Small intestine (tissue), 7 donors: Measurements from ENCODE around the gene ING5. TPM values are rescaled to one million over a fixed set of nuclear protein-coding genes. Genes with fewer than 3 reads are reported as not detected.
A peak's percentile ranks its signal among the peaks of the same experiment; 100 is the strongest.
"Not testable (repeated sequence)": the region's sequence is repeated elsewhere in the genome, so short reads cannot be mapped to it uniquely, and the experiment has no call there.

ENCODE experiments used
- DNase-seq, 2 donors: peaks; one replicate each; pipeline versions ENCODE4 v3.0.0 to v3.0.0-alpha.2; 2013
- FAIRE-seq: peaks from 2 replicates; lab custom pipeline; 2012; peaks lifted over from hg19 to GRCh38; lab: Jason Lieb, UNC
- H3K27ac ChIP-seq, 3 donors: one replicate each; pipeline ENCODE4 v1.5.1; 2013; ENCODE audit warnings: low read length in 2 of 3, mild to moderate bottlenecking in 2 of 3, control low read depth in 1 of 3, inconsistent platforms in 1 of 3, low read depth in 1 of 3, moderate library complexity in 1 of 3
- H3K27me3 ChIP-seq, 3 donors: one replicate each; pipeline ENCODE4 v1.6.1; 2013; ENCODE audit warnings: low read length in 3 of 3, inconsistent platforms in 1 of 3; ENCODE audit not compliant: control insufficient read depth in 3 of 3, insufficient read depth in 3 of 3
- H3K36me3 ChIP-seq, 3 donors: one replicate each; pipeline ENCODE4 v1.6.1; 2013; ENCODE audit warnings: low read length in 3 of 3, inconsistent platforms in 1 of 3, low read depth in 1 of 3, mild to moderate bottlenecking in 1 of 3, moderate library complexity in 1 of 3; ENCODE audit not compliant: control insufficient read depth in 3 of 3, insufficient read depth in 2 of 3
- H3K4me1 ChIP-seq, 3 donors: one replicate each; pipeline ENCODE4 v1.6.1; 2013; ENCODE audit warnings: low read length in 2 of 3, inconsistent platforms in 1 of 3, low read depth in 1 of 3, mild to moderate bottlenecking in 1 of 3, moderate library complexity in 1 of 3; ENCODE audit not compliant: control insufficient read depth in 3 of 3, insufficient read depth in 2 of 3
- H3K4me3 ChIP-seq, 3 donors: one replicate each; pipeline ENCODE4 v1.5.1; 2013; ENCODE audit warnings: low read length in 3 of 3, control low read depth in 1 of 3, inconsistent platforms in 1 of 3, low read depth in 1 of 3, mild to moderate bottlenecking in 1 of 3, moderate library complexity in 1 of 3
- H3K9me3 ChIP-seq, 2 donors: one replicate each; pipeline ENCODE4 v1.6.1; 2013; ENCODE audit warnings: low read depth in 1 of 2, low read length in 1 of 2; ENCODE audit not compliant: control insufficient read depth in 2 of 2, insufficient read depth in 1 of 2
- WGBS, 3 donors: extraction: QIAGEN DNeasy Blood & Tissue Kit; methylation state at CpG; one replicate each; pipeline ENCODE4 v1.1.7; 2013; 5-methylcytosine and 5-hydroxymethylcytosine counted together
- polyA plus RNA-seq, 4 donors: library from polyadenylated mRNA; stranded (reverse) in 3 of 4; unstranded in 1 of 4; fragments of 200-250 nt in 3 of 4; fragments of 120-200 nt in 1 of 4; gene quantifications; one replicate each; pipeline versions ENCODE4 v1.2.1 to v1.2.3, GENCODE V29; 2013
- donor health status: healthy with polysubstance abuse.
- donor health status: control.
- donor health status: control.
- donor health status: Bipolar disorder and iron deficiency.
- donor health status: healthy.

The ING5 gene
- polyA plus RNA-seq, 4 donors = 20.3 to 44.5 (median 35.4) TPM

DNA sequence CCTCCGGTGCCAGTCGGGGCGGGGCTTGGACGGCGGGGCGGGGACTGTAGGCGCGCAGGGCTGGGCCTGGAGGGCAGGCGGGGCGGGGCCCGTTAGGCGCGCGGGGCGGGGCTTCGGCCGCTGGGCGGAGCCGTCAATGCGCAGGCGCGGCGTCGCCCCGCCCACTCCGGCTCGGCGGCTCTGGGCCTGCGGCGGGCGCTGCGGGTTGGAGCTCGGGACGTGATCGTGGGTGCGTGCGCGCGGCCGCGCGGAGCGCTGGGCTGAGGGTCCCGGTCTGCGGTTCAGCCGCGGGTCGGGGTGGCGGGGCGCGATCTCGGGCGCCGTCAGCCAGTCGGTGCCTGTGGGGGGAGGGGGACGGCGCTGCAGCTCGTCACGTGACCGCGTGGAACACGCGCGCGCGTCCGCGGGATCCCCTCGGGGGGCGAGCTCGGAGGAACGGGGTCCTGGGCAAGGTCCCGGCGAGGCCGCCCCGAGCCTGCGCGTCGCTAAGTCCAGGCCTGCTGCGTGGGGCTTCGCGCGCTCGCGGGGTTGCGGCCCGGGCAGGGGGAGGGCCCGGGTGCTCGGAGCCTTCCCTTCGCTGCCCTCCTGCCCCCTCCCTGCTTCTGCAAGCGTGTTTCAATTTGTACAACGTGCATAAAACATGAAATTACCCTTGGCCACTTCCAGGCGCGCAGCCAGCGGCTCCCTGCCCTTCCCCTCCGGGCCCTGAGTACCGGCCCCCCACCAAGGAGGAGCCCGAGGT is 32.8 kb downstream of the ING5 start, which contains the start of gene D2HGDH:
D2HGDH (plus strand) TSS at position 164 of the 742 bp plus-strand sequence. CDS start 595 bp downstream, outside the sequence.
- no peaks in the 10 kb centered on the region for H3K27me3 ChIP-seq
- peak within 1 kb of the TSS; percentile 72 to 90 (median 84) for H3K27ac ChIP-seq
- DNase-seq (peak; percentile 90 to 94), FAIRE-seq (no peak)
- H3K4me1 ChIP-seq = no peaks in the 10 kb centered on the region
- WGBS, 3 donors = 1% methylated on average over 66 to 98 of the region's 98 CpGs
- H3K9me3 ChIP-seq = no peaks in the 10 kb centered on the region
- peak within 1 kb of the TSS; percentile 67 to 86 (median 82) for H3K4me3 ChIP-seq
- H3K36me3 ChIP-seq = peaks cover 0 to 33% (median 0%) of the 10 kb centered on the region in 3 donors

- H3K27me3 ChIP-seq = no peaks in the 10 kb centered on the region
- H3K27ac ChIP-seq = no peak overlapping the region
- H3K9me3 ChIP-seq = no peaks in the 10 kb centered on the region
- DNase-seq (no peak), FAIRE-seq (no peak)
- peak overlapping the region in 1 of 3 donors; percentile 82 for H3K4me3 ChIP-seq
- 64 to 79% (median 71%) methylated on average over 3 of the region's 3 CpGs for WGBS, 3 donors
- H3K4me1 ChIP-seq = no peaks in the 10 kb centered on the region
- H3K36me3 ChIP-seq = peaks cover 0 to 40% (median 0%) of the 10 kb centered on the region in 3 donors
Observed at GRCh38 chr2:241736111-241736510, 34.3 kb downstream of the ING5 start.

- no peaks in the 10 kb centered on the region for H3K27me3 ChIP-seq
- no peak overlapping the region for H3K4me3 ChIP-seq
- no peak overlapping the region for H3K27ac ChIP-seq
- H3K9me3 ChIP-seq = no peaks in the 10 kb centered on the region
- FAIRE-seq (no peak), DNase-seq (no peak)
- H3K36me3 ChIP-seq = peaks cover 0 to 50% (median 0%) of the 10 kb centered on the region in 3 donors
- H3K4me1 ChIP-seq = no peaks in the 10 kb centered on the region
- WGBS, 3 donors = 95% methylated on average over 17 of the region's 17 CpGs
Observed at GRCh38 chr2:241738040-241738686, 36.3 kb downstream of the ING5 start.

GRCh38 chr2:241739177-241739576 is 37.3 kb downstream of the ING5 start:
- H3K36me3 ChIP-seq = peaks cover 0 to 60% (median 3%) of the 10 kb centered on the region in 3 donors
- DNase-seq (no peak), FAIRE-seq (no peak)
- no peak overlapping the region for H3K4me3 ChIP-seq
- H3K4me1 ChIP-seq = no peaks in the 10 kb centered on the region
- no peak overlapping the region for H3K27ac ChIP-seq
- WGBS, 3 donors = 94 to 98% (median 95%) methylated on average over 15 of the region's 15 CpGs
- no peaks in the 10 kb centered on the region for H3K27me3 ChIP-seq
- no peaks in the 10 kb centered on the region for H3K9me3 ChIP-seq

DNA sequence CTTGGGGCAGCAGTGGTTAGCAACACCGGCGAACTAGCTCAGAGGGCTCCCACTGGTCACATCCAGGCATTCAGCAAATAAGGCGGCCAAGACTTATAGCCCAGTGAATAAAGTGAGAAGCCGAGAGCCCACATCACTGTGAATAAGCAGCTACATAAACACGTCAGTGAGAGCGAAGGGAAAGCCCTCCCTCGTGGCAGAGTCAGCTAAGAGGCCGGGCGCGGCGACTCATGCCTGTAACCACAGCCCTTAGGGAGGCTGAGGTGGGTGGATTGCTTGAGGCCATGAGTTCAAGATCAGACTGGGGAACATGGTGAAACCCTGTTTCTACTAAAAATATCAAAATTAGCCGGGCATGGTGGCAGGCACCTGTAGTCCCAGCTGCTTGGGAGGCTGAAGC is 37.8 kb downstream of the ING5 start:
- DNase-seq = no peak
- Histone ChIP-seq H3K9me3 (no peaks in the 10 kb centered on the region), H3K36me3 (peaks cover 0 to 65% (median 3%) of the 10 kb centered on the region in 3 donors), H3K4me3 (no peak overlapping the region), H3K4me1 (no peaks in the 10 kb centered on the region), H3K27me3 (no peaks in the 10 kb centered on the region), H3K27ac (no peak overlapping the region)
- no peak for FAIRE-seq
- 83 to 90% (median 86%) methylated on average over 12 of the region's 12 CpGs for WGBS, 3 donors

DNA sequence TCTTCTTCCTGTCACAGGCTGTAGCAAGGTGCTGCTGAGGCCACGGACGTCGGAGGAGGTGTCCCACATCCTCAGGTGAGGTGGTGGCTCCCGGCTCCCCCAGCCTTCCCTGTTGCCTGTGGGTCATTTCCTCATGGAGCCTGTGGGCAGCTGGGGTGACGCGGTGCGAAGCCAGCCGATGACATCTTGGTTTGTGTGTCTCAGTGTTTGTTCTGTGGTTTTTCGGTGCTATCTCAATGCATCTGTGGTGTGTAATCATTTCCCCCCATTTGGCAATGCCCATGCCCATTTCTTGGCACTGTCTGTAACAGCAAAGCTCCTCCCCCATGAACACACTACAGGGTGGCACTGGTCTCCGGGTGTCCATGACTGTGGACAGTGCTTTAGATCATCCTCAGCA is 39.2 kb downstream of the ING5 start:
- 68 to 81% (median 72%) methylated on average over 10 of the region's 10 CpGs for WGBS, 3 donors
- Histone ChIP-seq H3K27me3 (no peaks in the 10 kb centered on the region), H3K4me3 (no peak overlapping the region), H3K9me3 (peaks cover 0 to 9% of the 10 kb centered on the region in 2 donors), H3K4me1 (no peaks in the 10 kb centered on the region), H3K36me3 (peaks cover 0 to 73% (median 3%) of the 10 kb centered on the region in 3 donors), H3K27ac (no peak overlapping the region)
- DNase-seq (no peak), FAIRE-seq (no peak)

- Histone ChIP-seq H3K27me3 (no peaks in the 10 kb centered on the region), H3K9me3 (peaks cover 0 to 9% of the 10 kb centered on the region in 2 donors), H3K4me3 (no peak overlapping the region), H3K4me1 (no peaks in the 10 kb centered on the region), H3K36me3 (peaks cover 0 to 67% (median 3%) of the 10 kb centered on the region in 3 donors), H3K27ac (no peak overlapping the region)
- FAIRE-seq (no peak), DNase-seq (no peak)
- 97 to 99% (median 98%) methylated on average over 28 of the region's 28 CpGs for WGBS, 3 donors
Observed at GRCh38 chr2:241742320-241742939, 40.6 kb downstream of the ING5 start.

DNA sequence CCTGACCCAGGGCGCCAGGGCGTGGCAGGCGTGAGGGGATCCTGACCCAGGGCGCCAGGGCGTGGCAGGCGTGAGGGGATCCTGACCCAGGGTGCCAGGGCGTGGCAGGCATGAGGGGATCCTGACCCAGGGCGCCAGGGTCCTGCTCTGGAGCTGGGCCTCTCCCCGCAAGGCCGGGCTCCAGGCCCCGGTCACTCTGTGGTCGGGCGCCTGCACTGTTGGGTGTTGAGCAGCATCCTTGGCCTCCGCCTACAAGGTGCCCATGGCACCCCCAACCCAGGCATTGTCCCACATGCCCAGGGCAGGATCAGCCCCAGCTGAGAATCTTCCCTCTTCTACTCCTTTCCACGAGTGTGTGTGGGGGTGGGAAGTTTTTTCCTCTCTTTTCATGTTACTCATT is 41.2 kb downstream of the ING5 start:
- H3K4me1 ChIP-seq, H3K9me3 ChIP-seq, DNase-seq, H3K4me3 ChIP-seq, FAIRE-seq, H3K27ac ChIP-seq, H3K27me3 ChIP-seq: not testable (repeated sequence)
- WGBS, 3 donors = 95 to 98% (median 98%) methylated on average over 5 to 15 of the region's 15 CpGs
- peaks cover 0 to 68% (median 3%) of the 10 kb centered on the region in 3 donors for H3K36me3 ChIP-seq
